WTC11 (cell line): Measurements from ENCODE around the gene MYO3A. TPM values are rescaled to one million over a fixed set of nuclear protein-coding genes. Genes with fewer than 3 reads are reported as not detected.

Experiments used
- ATAC-seq: fragments of 200-7000 bp; cut with Tn5 transposase; 2 replicates; pipeline ENCODE4 v1.10.0; 2021; ENCODE audit warnings: mild to moderate bottlenecking, moderate library complexity
- CTCF ChIA-PET: fragments of 300-600 bp; sonication (Branson Sonifier 250); formaldehyde crosslinking; loops from one replicate; lab custom pipeline; 2021; ENCODE audit warnings: antibody characterized with exemption; lab: Charles Lee
- POLR2A ChIA-PET: fragments of 350-600 bp; sonication (Branson Sonifier 250); formaldehyde crosslinking; loops from one replicate; lab custom pipeline; 2021; ENCODE audit warnings: antibody characterized with exemption; lab: Charles Lee
- DNase-seq: peaks from one replicate; pipeline ENCODE4 v3.0.0; 2021; ENCODE audit warnings: low spot score
- H3K27ac Mint-ChIP-seq: 2 replicates; pipeline ENCODE4 v1.8.0; 2021; ENCODE audit warnings: mixed read lengths
- H3K27me3 Mint-ChIP-seq: 2 replicates; pipeline ENCODE4 v1.8.0; 2021; ENCODE audit warnings: low read depth, mild to moderate bottlenecking, moderate library complexity, mixed read lengths
- H3K36me3 Mint-ChIP-seq: 2 replicates; pipeline ENCODE4 v1.8.0; 2021; ENCODE audit warnings: mixed read lengths
- H3K4me1 Mint-ChIP-seq: 2 replicates; pipeline ENCODE4 v1.8.0; 2022; ENCODE audit warnings: mixed read lengths
- H3K4me3 Mint-ChIP-seq: 2 replicates; pipeline ENCODE4 v1.8.0; 2021; ENCODE audit warnings: mild to moderate bottlenecking, moderate library complexity, mixed read lengths
- H3K9me3 Mint-ChIP-seq: 2 replicates; pipeline ENCODE4 v1.8.0; 2021; ENCODE audit warnings: mixed read lengths
- ESRRA ChIP-seq: sonication (generic); formaldehyde crosslinking; IDR thresholded peaks from 2 replicates; pipeline ENCODE4 v1.8.1; 2022; ENCODE audit warnings: mild to moderate bottlenecking, missing genetic modification reagents, borderline replicate concordance
- FOXP1 ChIP-seq: sonication (generic); formaldehyde crosslinking; IDR thresholded peaks from 2 replicates; pipeline ENCODE4 v1.8.0; 2022; ENCODE audit warnings: missing genetic modification reagents, mild to moderate bottlenecking, moderate library complexity, borderline replicate concordance
- HMGA2 ChIP-seq: fragments of 250-450 bp; sonication (Bioruptor Pico); IDR thresholded peaks from 2 replicates; pipeline ENCODE4 v1.4.0; 2021; ENCODE audit warnings: mild to moderate bottlenecking, moderate library complexity
- SMAD3 ChIP-seq: sonication (generic); formaldehyde crosslinking; IDR thresholded peaks from 2 replicates; pipeline ENCODE4 v1.8.0; 2022; ENCODE audit warnings: missing genetic modification reagents, mild to moderate bottlenecking, borderline replicate concordance
- TEAD4 ChIP-seq: sonication (generic); formaldehyde crosslinking; IDR thresholded peaks from 2 replicates; pipeline ENCODE4 v1.8.0; 2022; ENCODE audit warnings: mild to moderate bottlenecking, missing genetic modification reagents
- ZNF121 ChIP-seq: sonication (generic); formaldehyde crosslinking; IDR thresholded peaks from 2 replicates; pipeline ENCODE4 v1.8.0; 2023; ENCODE audit warnings: missing genetic modification reagents
- ZNF219 ChIP-seq: sonication (generic); formaldehyde crosslinking; IDR thresholded peaks from 2 replicates; pipeline ENCODE4 v1.8.0; 2023; ENCODE audit warnings: missing genetic modification reagents, mild to moderate bottlenecking, borderline replicate concordance
- ZNF396 ChIP-seq: fragments of 250-450 bp; sonication (Bioruptor Pico); IDR thresholded peaks from 2 replicates; pipeline ENCODE4 v1.8.0; 2021; ENCODE audit warnings: mild to moderate bottlenecking, moderate library complexity, borderline replicate concordance
- total RNA-seq: library from RNA; stranded (reverse); gene quantifications from 3 replicates; pipeline ENCODE4 v1.2.3, GENCODE V29; 2021
- TF ChIP-seq, protein P1 (sequence below): sonication (generic); formaldehyde crosslinking; IDR thresholded peaks from 2 replicates; pipeline ENCODE4 v1.8.0; 2023; ENCODE audit warnings: missing genetic modification reagents, mild to moderate bottlenecking, borderline replicate concordance
- TF ChIP-seq, protein P2 (sequence below): fragments of 200-600 bp; IDR thresholded peaks from 2 replicates; pipeline ENCODE4 v1.8.0; 2022; ENCODE audit warnings: antibody characterized with exemption
- TF ChIP-seq, protein P3 (sequence below): sonication (generic); formaldehyde crosslinking; IDR thresholded peaks from 2 replicates; pipeline ENCODE4 v1.8.0; 2022; ENCODE audit warnings: missing genetic modification reagents
- TF ChIP-seq, protein P4 (sequence below): sonication (generic); formaldehyde crosslinking; IDR thresholded peaks from 2 replicates; pipeline ENCODE4 v1.8.1; 2022; ENCODE audit warnings: mild to moderate bottlenecking, moderate library complexity, missing genetic modification reagents
- TF ChIP-seq, protein P5 (sequence below): fragments of 250-450 bp; sonication (Bioruptor Pico); IDR thresholded peaks from 2 replicates; pipeline ENCODE4 v1.8.0; 2021; ENCODE audit warnings: mild to moderate bottlenecking

Gene MYO3A
- total RNA-seq, 1 experiment from 2014 or later, result 3.7 TPM

- POLR2A ChIA-PET, result no interaction called here
Observed at GRCh38 chr10:26025523-26025922, 91.5 kb downstream of the MYO3A start.

More at GRCh38 chr10:26025523-26025922, 91.5 kb downstream of the MYO3A start:
- DNase-seq (no peak), ATAC-seq (peak; percentile 86)
- peaks cover 69% of the 10 kb centered on the region for H3K4me1 Mint-ChIP-seq
- no peaks in the 10 kb centered on the region for H3K27me3 Mint-ChIP-seq
- H3K36me3 Mint-ChIP-seq, result no peaks in the 10 kb centered on the region
- peak overlapping the region; percentile 7; the same call in 1 of the 2 replicates for H3K4me3 Mint-ChIP-seq
- TF ChIP-seq TEAD4 (CRISPR knock-in tag), result no peak
- TF ChIP-seq, protein P1, sequence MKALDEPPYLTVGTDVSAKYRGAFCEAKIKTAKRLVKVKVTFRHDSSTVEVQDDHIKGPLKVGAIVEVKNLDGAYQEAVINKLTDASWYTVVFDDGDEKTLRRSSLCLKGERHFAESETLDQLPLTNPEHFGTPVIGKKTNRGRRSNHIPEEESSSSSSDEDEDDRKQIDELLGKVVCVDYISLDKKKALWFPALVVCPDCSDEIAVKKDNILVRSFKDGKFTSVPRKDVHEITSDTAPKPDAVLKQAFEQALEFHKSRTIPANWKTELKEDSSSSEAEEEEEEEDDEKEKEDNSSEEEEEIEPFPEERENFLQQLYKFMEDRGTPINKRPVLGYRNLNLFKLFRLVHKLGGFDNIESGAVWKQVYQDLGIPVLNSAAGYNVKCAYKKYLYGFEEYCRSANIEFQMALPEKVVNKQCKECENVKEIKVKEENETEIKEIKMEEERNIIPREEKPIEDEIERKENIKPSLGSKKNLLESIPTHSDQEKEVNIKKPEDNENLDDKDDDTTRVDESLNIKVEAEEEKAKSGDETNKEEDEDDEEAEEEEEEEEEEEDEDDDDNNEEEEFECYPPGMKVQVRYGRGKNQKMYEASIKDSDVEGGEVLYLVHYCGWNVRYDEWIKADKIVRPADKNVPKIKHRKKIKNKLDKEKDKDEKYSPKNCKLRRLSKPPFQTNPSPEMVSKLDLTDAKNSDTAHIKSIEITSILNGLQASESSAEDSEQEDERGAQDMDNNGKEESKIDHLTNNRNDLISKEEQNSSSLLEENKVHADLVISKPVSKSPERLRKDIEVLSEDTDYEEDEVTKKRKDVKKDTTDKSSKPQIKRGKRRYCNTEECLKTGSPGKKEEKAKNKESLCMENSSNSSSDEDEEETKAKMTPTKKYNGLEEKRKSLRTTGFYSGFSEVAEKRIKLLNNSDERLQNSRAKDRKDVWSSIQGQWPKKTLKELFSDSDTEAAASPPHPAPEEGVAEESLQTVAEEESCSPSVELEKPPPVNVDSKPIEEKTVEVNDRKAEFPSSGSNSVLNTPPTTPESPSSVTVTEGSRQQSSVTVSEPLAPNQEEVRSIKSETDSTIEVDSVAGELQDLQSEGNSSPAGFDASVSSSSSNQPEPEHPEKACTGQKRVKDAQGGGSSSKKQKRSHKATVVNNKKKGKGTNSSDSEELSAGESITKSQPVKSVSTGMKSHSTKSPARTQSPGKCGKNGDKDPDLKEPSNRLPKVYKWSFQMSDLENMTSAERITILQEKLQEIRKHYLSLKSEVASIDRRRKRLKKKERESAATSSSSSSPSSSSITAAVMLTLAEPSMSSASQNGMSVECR, result no peak
- TF ChIP-seq, protein P2, sequence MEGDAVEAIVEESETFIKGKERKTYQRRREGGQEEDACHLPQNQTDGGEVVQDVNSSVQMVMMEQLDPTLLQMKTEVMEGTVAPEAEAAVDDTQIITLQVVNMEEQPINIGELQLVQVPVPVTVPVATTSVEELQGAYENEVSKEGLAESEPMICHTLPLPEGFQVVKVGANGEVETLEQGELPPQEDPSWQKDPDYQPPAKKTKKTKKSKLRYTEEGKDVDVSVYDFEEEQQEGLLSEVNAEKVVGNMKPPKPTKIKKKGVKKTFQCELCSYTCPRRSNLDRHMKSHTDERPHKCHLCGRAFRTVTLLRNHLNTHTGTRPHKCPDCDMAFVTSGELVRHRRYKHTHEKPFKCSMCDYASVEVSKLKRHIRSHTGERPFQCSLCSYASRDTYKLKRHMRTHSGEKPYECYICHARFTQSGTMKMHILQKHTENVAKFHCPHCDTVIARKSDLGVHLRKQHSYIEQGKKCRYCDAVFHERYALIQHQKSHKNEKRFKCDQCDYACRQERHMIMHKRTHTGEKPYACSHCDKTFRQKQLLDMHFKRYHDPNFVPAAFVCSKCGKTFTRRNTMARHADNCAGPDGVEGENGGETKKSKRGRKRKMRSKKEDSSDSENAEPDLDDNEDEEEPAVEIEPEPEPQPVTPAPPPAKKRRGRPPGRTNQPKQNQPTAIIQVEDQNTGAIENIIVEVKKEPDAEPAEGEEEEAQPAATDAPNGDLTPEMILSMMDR, result no peak
- TF ChIP-seq ZNF396 (CRISPR knock-in tag), result no peak
- TF ChIP-seq ZNF219 (CRISPR knock-in tag), result no peak
- no peak for TF ChIP-seq ESRRA
- no peak for TF ChIP-seq HMGA2 (CRISPR knock-in tag)
- no peak for TF ChIP-seq SMAD3 (CRISPR knock-in tag)
- TF ChIP-seq FOXP1 (CRISPR knock-in tag), result no peak
- TF ChIP-seq ZNF121 (CRISPR knock-in tag), result no peak
- TF ChIP-seq, protein P3, sequence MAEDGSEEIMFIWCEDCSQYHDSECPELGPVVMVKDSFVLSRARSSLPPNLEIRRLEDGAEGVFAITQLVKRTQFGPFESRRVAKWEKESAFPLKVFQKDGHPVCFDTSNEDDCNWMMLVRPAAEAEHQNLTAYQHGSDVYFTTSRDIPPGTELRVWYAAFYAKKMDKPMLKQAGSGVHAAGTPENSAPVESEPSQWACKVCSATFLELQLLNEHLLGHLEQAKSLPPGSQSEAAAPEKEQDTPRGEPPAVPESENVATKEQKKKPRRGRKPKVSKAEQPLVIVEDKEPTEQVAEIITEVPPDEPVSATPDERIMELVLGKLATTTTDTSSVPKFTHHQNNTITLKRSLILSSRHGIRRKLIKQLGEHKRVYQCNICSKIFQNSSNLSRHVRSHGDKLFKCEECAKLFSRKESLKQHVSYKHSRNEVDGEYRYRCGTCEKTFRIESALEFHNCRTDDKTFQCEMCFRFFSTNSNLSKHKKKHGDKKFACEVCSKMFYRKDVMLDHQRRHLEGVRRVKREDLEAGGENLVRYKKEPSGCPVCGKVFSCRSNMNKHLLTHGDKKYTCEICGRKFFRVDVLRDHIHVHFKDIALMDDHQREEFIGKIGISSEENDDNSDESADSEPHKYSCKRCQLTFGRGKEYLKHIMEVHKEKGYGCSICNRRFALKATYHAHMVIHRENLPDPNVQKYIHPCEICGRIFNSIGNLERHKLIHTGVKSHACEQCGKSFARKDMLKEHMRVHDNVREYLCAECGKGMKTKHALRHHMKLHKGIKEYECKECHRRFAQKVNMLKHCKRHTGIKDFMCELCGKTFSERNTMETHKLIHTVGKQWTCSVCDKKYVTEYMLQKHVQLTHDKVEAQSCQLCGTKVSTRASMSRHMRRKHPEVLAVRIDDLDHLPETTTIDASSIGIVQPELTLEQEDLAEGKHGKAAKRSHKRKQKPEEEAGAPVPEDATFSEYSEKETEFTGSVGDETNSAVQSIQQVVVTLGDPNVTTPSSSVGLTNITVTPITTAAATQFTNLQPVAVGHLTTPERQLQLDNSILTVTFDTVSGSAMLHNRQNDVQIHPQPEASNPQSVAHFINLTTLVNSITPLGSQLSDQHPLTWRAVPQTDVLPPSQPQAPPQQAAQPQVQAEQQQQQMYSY (CRISPR knock-in tag), result no peak
- TF ChIP-seq, protein P4, sequence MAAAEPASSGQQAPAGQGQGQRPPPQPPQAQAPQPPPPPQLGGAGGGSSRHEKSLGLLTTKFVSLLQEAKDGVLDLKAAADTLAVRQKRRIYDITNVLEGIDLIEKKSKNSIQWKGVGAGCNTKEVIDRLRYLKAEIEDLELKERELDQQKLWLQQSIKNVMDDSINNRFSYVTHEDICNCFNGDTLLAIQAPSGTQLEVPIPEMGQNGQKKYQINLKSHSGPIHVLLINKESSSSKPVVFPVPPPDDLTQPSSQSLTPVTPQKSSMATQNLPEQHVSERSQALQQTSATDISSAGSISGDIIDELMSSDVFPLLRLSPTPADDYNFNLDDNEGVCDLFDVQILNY, result no peak
- TF ChIP-seq, protein P5, sequence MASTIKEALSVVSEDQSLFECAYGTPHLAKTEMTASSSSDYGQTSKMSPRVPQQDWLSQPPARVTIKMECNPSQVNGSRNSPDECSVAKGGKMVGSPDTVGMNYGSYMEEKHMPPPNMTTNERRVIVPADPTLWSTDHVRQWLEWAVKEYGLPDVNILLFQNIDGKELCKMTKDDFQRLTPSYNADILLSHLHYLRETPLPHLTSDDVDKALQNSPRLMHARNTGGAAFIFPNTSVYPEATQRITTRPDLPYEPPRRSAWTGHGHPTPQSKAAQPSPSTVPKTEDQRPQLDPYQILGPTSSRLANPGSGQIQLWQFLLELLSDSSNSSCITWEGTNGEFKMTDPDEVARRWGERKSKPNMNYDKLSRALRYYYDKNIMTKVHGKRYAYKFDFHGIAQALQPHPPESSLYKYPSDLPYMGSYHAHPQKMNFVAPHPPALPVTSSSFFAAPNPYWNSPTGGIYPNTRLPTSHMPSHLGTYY (CRISPR knock-in tag), result no peak
- CTCF ChIA-PET, result no interaction called here
- peak overlapping the region; percentile 93 for H3K27ac Mint-ChIP-seq
- H3K9me3 Mint-ChIP-seq, result no peaks in the 10 kb centered on the region
